Bone marrow (tissue), 2 donors: ENCODE measurements around the gene PLA2G4A.
A peak's percentile ranks its signal among the peaks of the same experiment; 100 is the strongest.

Experiments used
- DNase-seq, 2 donors: peaks; one replicate each; lab custom pipeline; 2025; lab: John Stamatoyannopoulos, UW

PLA2G4A gene

GRCh38 chr1:186834399-186834958, 5.7 kb downstream of the PLA2G4A start:
- no peak for DNase-seq

- DNase-seq: no peak
Measured at GRCh38 chr1:186835448-186835847, 6.7 kb downstream of the PLA2G4A start.

- DNase-seq: no peak
Measured at GRCh38 chr1:186837806-186838205, 9.1 kb downstream of the PLA2G4A start.

- DNase-seq: no peak
Measured at GRCh38 chr1:186838380-186839040, 9.8 kb downstream of the PLA2G4A start.

GRCh38 chr1:186839041-186839400, 10.3 kb downstream of the PLA2G4A start:
- DNase-seq: no peak

GRCh38 chr1:186841599-186841998, 12.8 kb downstream of the PLA2G4A start:
- DNase-seq: no peak

GRCh38 chr1:186842547-186842946, 13.8 kb downstream of the PLA2G4A start:
- DNase-seq: no peak

GRCh38 chr1:186843226-186843625, 14.5 kb downstream of the PLA2G4A start:
- no peak for DNase-seq

- DNase-seq: no peak
Measured at GRCh38 chr1:186843931-186844330, 15.2 kb downstream of the PLA2G4A start.

- DNase-seq: peak in 1 of 2 donors; percentile 12
Measured at GRCh38 chr1:186845576-186846210, 16.9 kb downstream of the PLA2G4A start.

GRCh38 chr1:186848509-186849130, 19.9 kb downstream of the PLA2G4A start:
- DNase-seq: no peak

- DNase-seq: no peak
Measured at GRCh38 chr1:186849271-186849671, 20.5 kb downstream of the PLA2G4A start.

GRCh38 chr1:186849826-186850225, 21.1 kb downstream of the PLA2G4A start:
- DNase-seq: peak in 1 of 2 donors; percentile 69

GRCh38 chr1:186854102-186854501, 25.4 kb downstream of the PLA2G4A start:
- no peak for DNase-seq

GRCh38 chr1:186858923-186859322, 30.2 kb downstream of the PLA2G4A start:
- no peak for DNase-seq

- DNase-seq: no peak
Measured at GRCh38 chr1:186859995-186860394, 31.2 kb downstream of the PLA2G4A start.

GRCh38 chr1:186864296-186864695, 35.5 kb downstream of the PLA2G4A start:
- DNase-seq: no peak

- no peak for DNase-seq
Measured at GRCh38 chr1:186865253-186865652, 36.5 kb downstream of the PLA2G4A start.

- DNase-seq: no peak
Measured at GRCh38 chr1:186865857-186866256, 37.1 kb downstream of the PLA2G4A start.

- peak in 1 of 2 donors; percentile 40 for DNase-seq
Measured at GRCh38 chr1:186869526-186870228, 40.9 kb downstream of the PLA2G4A start.

- DNase-seq: no peak
Measured at GRCh38 chr1:186871784-186872183, 43.0 kb downstream of the PLA2G4A start.

- DNase-seq: no peak
Measured at GRCh38 chr1:186872291-186872690, 43.5 kb downstream of the PLA2G4A start.
